HG03439 (cell line): ENCODE data around the gene USP14.
"Not testable (repeated sequence)": the region's sequence is repeated elsewhere in the genome, so short reads cannot be mapped to it uniquely, and the experiment has no call there.

Experiments
- ATAC-seq: cut with Tn5 transposase; IDR thresholded peaks from one replicate; pipeline ENCODE4 v1.9.1; 2021; ENCODE audit warnings: mild to moderate bottlenecking, moderate library complexity; ENCODE audit not compliant: unreplicated experiment

Gene USP14

GRCh38 chr18:158128-159036, at the start of gene USP14:
USP14 (plus strand) TSS chr18:158557; CDS start chr18:158699, 142 bp downstream.
- peak; percentile 93 for ATAC-seq

- peak; percentile 5 for ATAC-seq
These were observed 49.7 kb upstream of the USP14 start for GRCh38 chr18:108665-109063.

GRCh38 chr18:109130-109921, 49.0 kb upstream of the USP14 start:
- not testable (repeated sequence) for ATAC-seq

GRCh38 chr18:109922-110261, 48.5 kb upstream of the USP14 start:
- ATAC-seq, result not testable (repeated sequence)

GRCh38 chr18:110351-111201, 47.8 kb upstream of the USP14 start:
- ATAC-seq, result not testable (repeated sequence)

- ATAC-seq, result no peak
These were observed 46.9 kb upstream of the USP14 start for GRCh38 chr18:111306-112014.

GRCh38 chr18:112015-112733, 46.2 kb upstream of the USP14 start:
- not testable (repeated sequence) for ATAC-seq

- not testable (repeated sequence) for ATAC-seq
These were observed 37.7 kb upstream of the USP14 start for GRCh38 chr18:120539-121260.

GRCh38 chr18:135045-135444, 23.3 kb upstream of the USP14 start:
- ATAC-seq, result no peak

- ATAC-seq, result no peak
These were observed 21.9 kb upstream of the USP14 start for GRCh38 chr18:136433-136832.

- no peak for ATAC-seq
These were observed 21.0 kb upstream of the USP14 start for GRCh38 chr18:137327-137726.

GRCh38 chr18:140670-141266, 17.6 kb upstream of the USP14 start:
- no peak for ATAC-seq

GRCh38 chr18:142624-143296, 15.6 kb upstream of the USP14 start:
- ATAC-seq, result not testable (repeated sequence)

- ATAC-seq, result no peak
These were observed 9.5 kb upstream of the USP14 start for GRCh38 chr18:148841-149240.

- no peak for ATAC-seq
These were observed 4.2 kb upstream of the USP14 start for GRCh38 chr18:154151-154550.

- ATAC-seq, result no peak
These were observed 2.7 kb upstream of the USP14 start for GRCh38 chr18:155688-156087.

- no peak for ATAC-seq
These were observed 1.7 kb upstream of the USP14 start for GRCh38 chr18:156514-157230.
